HEK293 (cell line): Measurements from ENCODE around the gene TM2D3.
A peak's percentile ranks its signal among the peaks of the same experiment; 100 is the strongest.

ENCODE experiments used
- MZF1 ChIP-seq: fragments of 450-650 bp; formaldehyde crosslinking; IDR thresholded peaks from 2 replicates; pipeline ENCODE4 v1.5.1; 2017; ENCODE audit warnings: missing biosample characterization, missing genetic modification characterization, borderline replicate concordance
- OSR2 ChIP-seq: fragments of 450-650 bp; formaldehyde crosslinking; IDR thresholded peaks from 2 replicates; pipeline ENCODE4 v1.5.1; 2016; ENCODE audit warnings: missing biosample characterization, missing genetic modification characterization
- PRDM6 ChIP-seq: fragments of 450-650 bp; formaldehyde crosslinking; IDR thresholded peaks from 2 replicates; pipeline ENCODE4 v1.5.1; 2017; ENCODE audit warnings: missing biosample characterization, missing genetic modification characterization
- REPIN1 ChIP-seq: fragments of 450-650 bp; formaldehyde crosslinking; IDR thresholded peaks from 2 replicates; pipeline ENCODE4 v1.5.1; 2017; ENCODE audit warnings: missing biosample characterization, missing genetic modification characterization, low read depth
- TRIM28 ChIP-seq: IDR thresholded peaks from 2 replicates; pipeline ENCODE4 v1.6.1; 2011; ENCODE audit warnings: low read length, control low read depth, borderline replicate concordance
- WT1 ChIP-seq: fragments of 450-650 bp; formaldehyde crosslinking; IDR thresholded peaks from 2 replicates; pipeline ENCODE4 v1.5.1; 2016; ENCODE audit warnings: missing biosample characterization, missing genetic modification characterization
- YY2 ChIP-seq: fragments of 450-650 bp; formaldehyde crosslinking; IDR thresholded peaks from 2 replicates; pipeline ENCODE4 v1.5.1; 2016; ENCODE audit warnings: missing biosample characterization, missing genetic modification characterization
- ZBTB1 ChIP-seq: fragments of 450-650 bp; formaldehyde crosslinking; IDR thresholded peaks from 2 replicates; pipeline ENCODE4 v1.5.1; 2016; ENCODE audit warnings: missing biosample characterization, missing genetic modification characterization
- ZBTB10 ChIP-seq: fragments of 450-650 bp; formaldehyde crosslinking; IDR thresholded peaks from 2 replicates; pipeline ENCODE4 v1.5.1; 2016; ENCODE audit warnings: missing biosample characterization, missing genetic modification characterization
- ZBTB20 ChIP-seq: fragments of 450-650 bp; formaldehyde crosslinking; IDR thresholded peaks from 2 replicates; pipeline ENCODE4 v1.5.1; 2016; ENCODE audit warnings: missing biosample characterization, missing genetic modification characterization
- ZFP69B ChIP-seq: fragments of 450-650 bp; formaldehyde crosslinking; IDR thresholded peaks from 2 replicates; pipeline ENCODE4 v1.5.1; 2016; ENCODE audit warnings: missing biosample characterization, missing genetic modification characterization
- ZNF112 ChIP-seq: fragments of 450-650 bp; formaldehyde crosslinking; IDR thresholded peaks from 2 replicates; pipeline ENCODE4 v1.5.0; 2017; ENCODE audit warnings: missing biosample characterization, missing genetic modification characterization
- ZNF132 ChIP-seq: fragments of 450-650 bp; formaldehyde crosslinking; IDR thresholded peaks from 2 replicates; pipeline ENCODE4 v1.5.1; 2017; ENCODE audit warnings: missing biosample characterization, missing genetic modification characterization, borderline replicate concordance
- ZNF311 ChIP-seq: fragments of 450-650 bp; formaldehyde crosslinking; IDR thresholded peaks from 2 replicates; pipeline ENCODE4 v1.5.1; 2017; ENCODE audit warnings: missing biosample characterization, missing genetic modification characterization, borderline replicate concordance
- ZNF324 ChIP-seq: fragments of 450-650 bp; formaldehyde crosslinking; IDR thresholded peaks from 2 replicates; pipeline ENCODE4 v1.5.1; 2016; ENCODE audit warnings: missing biosample characterization, missing genetic modification characterization
- ZNF335 ChIP-seq: fragments of 450-650 bp; formaldehyde crosslinking; conservative IDR thresholded peaks from 2 replicates; pipeline ENCODE4 v1.5.1; 2016; ENCODE audit warnings: missing biosample characterization, missing genetic modification characterization
- ZNF341 ChIP-seq: fragments of 450-650 bp; formaldehyde crosslinking; IDR thresholded peaks from 2 replicates; pipeline ENCODE4; 2016; ENCODE audit warnings: low read depth, missing biosample characterization, missing genetic modification characterization
- ZNF416 ChIP-seq: fragments of 450-650 bp; formaldehyde crosslinking; IDR thresholded peaks from 2 replicates; pipeline ENCODE4 v1.5.1; 2016; ENCODE audit warnings: missing biosample characterization, missing genetic modification characterization
- ZNF426 ChIP-seq: fragments of 450-650 bp; formaldehyde crosslinking; IDR thresholded peaks from 2 replicates; pipeline ENCODE4 v1.5.1; 2017; ENCODE audit warnings: missing biosample characterization, missing genetic modification characterization, mild to moderate bottlenecking, inconsistent platforms, moderate library complexity
- ZNF529 ChIP-seq: fragments of 450-650 bp; formaldehyde crosslinking; IDR thresholded peaks from 2 replicates; pipeline ENCODE4 v1.5.1; 2017; ENCODE audit warnings: missing genetic modification characterization, missing biosample characterization; ENCODE audit not compliant: insufficient replicate concordance
- ZNF561 ChIP-seq: fragments of 450-650 bp; IDR thresholded peaks from 2 replicates; pipeline ENCODE4 v1.5.1; 2018; ENCODE audit warnings: missing biosample characterization, missing genetic modification characterization, borderline replicate concordance
- ZNF626 ChIP-seq: fragments of 450-650 bp; sonication (Bioruptor Pico); formaldehyde crosslinking; IDR thresholded peaks from 2 replicates; pipeline ENCODE4 v1.5.1; 2018; ENCODE audit warnings: missing biosample characterization, missing genetic modification characterization, inconsistent platforms
- ZNF639 ChIP-seq: fragments of 450-650 bp; formaldehyde crosslinking; IDR thresholded peaks from 2 replicates; pipeline ENCODE4 v1.5.1; 2016; ENCODE audit warnings: missing biosample characterization, missing genetic modification characterization
- ZNF704 ChIP-seq: fragments of 450-650 bp; formaldehyde crosslinking; IDR thresholded peaks from 2 replicates; pipeline ENCODE4 v1.5.1; 2016; ENCODE audit warnings: missing biosample characterization, missing genetic modification characterization
- ZNF777 ChIP-seq: fragments of 450-650 bp; formaldehyde crosslinking; IDR thresholded peaks from 2 replicates; pipeline ENCODE4 v1.5.1; 2017; ENCODE audit warnings: missing biosample characterization, missing genetic modification characterization, borderline replicate concordance
- ZNF843 ChIP-seq: fragments of 450-650 bp; formaldehyde crosslinking; IDR thresholded peaks from 2 replicates; pipeline ENCODE4 v1.5.1; 2016; ENCODE audit warnings: missing biosample characterization, missing genetic modification characterization
- ZSCAN4 ChIP-seq: fragments of 450-650 bp; formaldehyde crosslinking; IDR thresholded peaks from 2 replicates; pipeline ENCODE4 v1.5.1; 2017; ENCODE audit warnings: missing biosample characterization, missing genetic modification characterization
- ZSCAN5A ChIP-seq: fragments of 450-650 bp; formaldehyde crosslinking; IDR thresholded peaks from 2 replicates; pipeline ENCODE4 v1.5.1; 2016; ENCODE audit warnings: missing biosample characterization, missing genetic modification characterization
- TF ChIP-seq, protein P1 (sequence below): fragments of 450-650 bp; formaldehyde crosslinking; IDR thresholded peaks from 2 replicates; pipeline ENCODE4 v1.5.1; 2016; ENCODE audit warnings: missing biosample characterization, missing genetic modification characterization

Gene TM2D3

GRCh38 chr15:101652098-101652785, at the start of gene TM2D3 (continued):
- TF ChIP-seq ZNF426 (tag by site-specific recombination) (no peak), ZNF416 (tag by site-specific recombination) (no peak), ZNF529 (no peak), ZNF341 (tag by site-specific recombination) (peak; percentile 68), ZNF311 (no peak), ZFP69B (tag by site-specific recombination) (no peak; the same call in 1 of the 2 replicates), ZBTB20 (tag by site-specific recombination) (peak; percentile 99), ZNF112 (tag by site-specific recombination) (no peak), ZNF777 (tag by site-specific recombination) (no peak), WT1 (peak; percentile 36; the same call in 1 of the 2 replicates), PRDM6 (tag by site-specific recombination) (no peak), TRIM28 (peak; percentile 46; the same call in 1 of the 2 replicates), ZNF132 (tag by site-specific recombination) (no peak), ZNF626 (tag by site-specific recombination) (peak; percentile 83; the same call in 1 of the 2 replicates), ZSCAN4 (no peak), ZBTB1 (tag by site-specific recombination) (0 out of 2 replicates have a peak, but pooled peaks have one; percentile 5), ZNF704 (no peak), YY2 (peak; percentile 87), OSR2 (tag by site-specific recombination) (no peak), ZNF335 (tag by site-specific recombination) (peak; percentile 60), ZNF324 (tag by site-specific recombination) (0 out of 2 replicates have a peak, but pooled peaks have one; percentile 18), ZSCAN5A (0 out of 2 replicates have a peak, but pooled peaks have one; percentile 20), ZBTB10 (tag by site-specific recombination) (no peak), ZNF561 (peak; percentile 98), ZNF843 (tag by site-specific recombination) (no peak), ZNF639 (tag by site-specific recombination) (no peak; the same call in 1 of the 2 replicates), REPIN1 (no peak), MZF1 (no peak)
- TF ChIP-seq, protein P1, sequence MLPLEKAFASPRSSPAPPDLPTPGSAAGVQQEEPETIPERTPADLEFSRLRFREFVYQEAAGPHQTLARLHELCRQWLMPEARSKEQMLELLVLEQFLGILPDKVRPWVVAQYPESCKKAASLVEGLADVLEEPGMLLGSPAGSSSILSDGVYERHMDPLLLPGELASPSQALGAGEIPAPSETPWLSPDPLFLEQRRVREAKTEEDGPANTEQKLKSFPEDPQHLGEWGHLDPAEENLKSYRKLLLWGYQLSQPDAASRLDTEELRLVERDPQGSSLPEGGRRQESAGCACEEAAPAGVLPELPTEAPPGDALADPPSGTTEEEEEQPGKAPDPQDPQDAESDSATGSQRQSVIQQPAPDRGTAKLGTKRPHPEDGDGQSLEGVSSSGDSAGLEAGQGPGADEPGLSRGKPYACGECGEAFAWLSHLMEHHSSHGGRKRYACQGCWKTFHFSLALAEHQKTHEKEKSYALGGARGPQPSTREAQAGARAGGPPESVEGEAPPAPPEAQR = no peak
